NCI-H1092 treated with DMSO at 0.1 percent for 48 hours (cell line): ENCODE data around the gene JPH4.
"Not testable (repeated sequence)": the region's sequence is repeated elsewhere in the genome, so short reads cannot be mapped to it uniquely, and the experiment has no call there.

ENCODE experiments used
- DNase-seq: peaks from one replicate; lab custom pipeline; 2025; lab: John Stamatoyannopoulos, UW

The JPH4 gene

DNA sequence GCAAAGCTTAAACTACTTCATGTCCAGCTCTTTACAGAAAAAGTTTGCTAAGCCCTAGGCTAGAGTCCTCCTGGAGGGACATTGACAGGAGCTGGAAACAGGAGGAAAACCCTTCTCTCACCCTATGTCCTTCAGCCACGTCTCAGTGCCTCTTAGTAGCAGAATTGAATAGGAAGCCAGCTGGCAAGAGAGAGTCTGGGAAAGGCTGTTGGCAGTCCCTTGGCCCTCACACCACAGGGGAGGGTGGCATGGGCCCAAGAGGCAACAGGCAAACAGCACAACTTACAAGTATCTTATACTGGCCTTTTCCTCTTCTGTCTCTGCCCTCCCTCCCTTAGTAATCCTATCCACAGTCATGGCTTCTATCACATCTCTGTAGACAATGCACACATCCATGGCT, 29.9 kb upstream of the JPH4 start:
- DNase-seq, result no peak

DNA sequence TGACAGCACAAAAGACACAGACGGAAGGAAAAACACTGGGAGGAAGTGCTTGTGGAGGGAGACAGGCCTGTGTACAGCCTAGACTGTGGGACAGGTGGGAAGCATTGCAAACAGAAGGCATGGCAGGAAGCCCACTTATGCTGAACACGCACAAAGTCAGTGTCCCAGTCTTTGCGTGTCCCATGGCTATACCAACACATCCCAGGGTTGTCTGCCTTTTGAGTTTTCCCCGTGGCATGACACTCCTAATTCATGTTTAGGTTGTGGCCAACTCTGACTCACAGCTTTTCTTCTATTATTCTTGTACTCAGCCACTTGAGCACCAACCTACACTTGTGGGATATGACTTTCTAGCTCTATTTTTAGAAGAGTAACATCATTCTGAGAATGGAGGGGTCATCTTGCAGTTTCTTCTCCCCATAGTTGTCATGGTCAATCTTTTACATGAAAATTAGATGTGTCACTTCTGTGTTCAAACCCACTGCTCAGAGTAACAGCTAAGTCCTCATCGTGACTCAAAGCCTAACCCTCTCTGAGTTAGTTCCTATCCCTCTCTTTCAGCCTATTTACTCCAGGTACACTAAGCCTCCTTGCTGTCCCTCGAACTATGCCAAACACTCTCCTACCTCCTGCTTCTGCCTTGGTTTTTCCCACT, 27.5 kb upstream of the JPH4 start:
- DNase-seq, result no peak

DNA sequence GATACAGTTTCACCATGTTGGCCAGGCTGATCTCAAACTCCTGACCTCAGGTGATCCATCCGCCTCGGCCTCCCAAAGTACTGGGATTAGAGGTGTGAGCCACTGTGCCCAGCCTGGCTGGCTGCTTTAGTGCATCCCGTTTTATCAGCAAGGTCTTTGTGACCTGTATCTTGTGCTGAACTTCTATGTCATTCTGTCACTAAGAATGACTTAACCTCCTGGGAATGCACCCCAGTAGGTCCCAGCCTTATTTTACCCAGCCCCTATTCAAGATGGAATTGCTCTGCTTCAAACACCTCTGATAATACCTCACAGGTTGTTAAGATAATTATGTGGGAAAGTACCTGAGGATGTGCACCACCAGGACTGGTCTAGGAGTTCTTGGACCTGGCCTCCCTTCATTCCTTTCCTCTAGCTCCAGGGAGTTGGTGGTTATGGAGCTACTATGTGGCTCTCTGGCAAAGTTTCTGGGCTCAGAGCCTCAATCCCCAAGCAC, 26.1 kb upstream of the JPH4 start:
- no peak for DNase-seq

DNA sequence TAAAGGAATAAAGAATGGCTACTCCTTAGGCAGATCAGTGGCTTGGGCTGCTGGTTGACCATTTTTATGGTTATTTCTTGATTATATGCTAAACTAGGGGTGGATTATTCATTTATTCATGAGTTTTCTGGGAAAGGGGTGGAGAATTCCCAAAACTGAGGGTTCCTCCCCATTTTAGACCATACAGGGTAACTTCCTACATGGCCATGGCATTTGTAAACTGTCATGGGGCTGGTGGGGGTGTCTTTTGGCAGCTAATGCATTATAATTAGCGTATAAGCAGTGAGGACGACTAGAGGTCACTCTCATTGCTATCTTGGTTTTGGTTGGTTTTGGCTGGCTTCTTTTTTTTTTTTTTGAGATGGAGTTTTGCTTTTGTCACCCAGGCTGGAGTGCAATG, 25.6 kb upstream of the JPH4 start:
- DNase-seq, result no peak

DNA sequence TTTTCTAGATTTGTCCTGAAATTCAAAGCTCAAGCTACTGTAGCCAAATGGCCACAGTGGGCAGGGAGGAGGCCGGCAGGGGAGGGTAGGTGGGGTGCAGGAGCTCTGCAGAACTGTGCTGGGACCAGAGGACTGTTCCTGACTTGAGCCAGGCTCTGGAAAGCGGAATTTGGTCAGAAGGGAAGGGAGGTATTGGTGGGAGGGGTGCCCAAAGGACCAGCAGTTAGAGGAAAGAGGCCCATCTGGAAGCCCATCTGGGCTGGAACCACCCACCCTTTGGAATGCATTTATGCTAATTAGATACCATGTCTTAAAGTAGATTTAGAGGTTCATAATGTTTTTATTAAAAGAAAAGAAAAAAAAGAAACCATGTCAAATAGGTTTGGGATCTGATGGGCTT, 24.5 kb upstream of the JPH4 start:
- DNase-seq, result no peak

DNA sequence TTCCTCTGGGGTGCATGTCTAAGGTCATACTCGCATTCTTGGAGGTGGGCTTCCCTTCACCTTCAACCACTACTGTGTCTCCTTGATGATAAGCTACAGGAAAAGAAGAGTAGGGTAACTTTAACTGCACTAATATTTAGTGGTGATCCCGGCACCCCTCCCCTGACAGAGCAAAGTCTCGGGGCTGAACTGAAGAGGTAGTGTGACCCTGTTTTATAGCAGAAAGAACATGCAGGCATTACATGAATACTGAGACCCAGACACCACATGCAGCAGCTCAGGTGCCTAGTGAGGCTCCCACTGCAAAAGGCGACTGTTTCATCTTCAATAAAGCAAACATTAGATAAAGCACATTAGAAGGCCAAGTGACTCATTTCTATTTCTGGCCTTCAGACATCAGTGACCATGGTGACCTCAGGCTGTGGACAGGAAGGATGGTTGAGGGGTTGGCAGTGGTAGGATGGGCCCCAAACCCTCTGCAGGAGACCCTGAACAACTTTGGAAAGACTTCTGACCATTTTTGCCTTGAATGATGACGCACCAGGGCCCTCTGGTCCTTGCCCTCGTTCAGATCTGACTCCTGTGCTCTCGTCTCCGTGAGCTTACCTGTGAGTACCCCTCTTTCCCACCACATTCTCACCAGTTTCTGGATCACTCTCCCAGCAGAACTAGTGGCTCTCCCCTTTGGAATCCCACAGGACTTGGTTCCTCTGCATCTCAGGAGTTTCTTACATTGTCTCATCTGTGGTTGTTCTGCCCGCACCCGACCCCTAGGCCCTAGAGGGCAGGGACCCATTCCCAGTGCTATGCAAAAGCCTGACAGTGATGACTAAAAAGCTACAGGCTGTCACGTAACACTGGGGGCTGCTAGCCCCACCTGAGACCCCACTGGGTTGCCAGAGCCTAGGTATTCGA, 23.8 kb upstream of the JPH4 start:
- DNase-seq, result no peak

DNA sequence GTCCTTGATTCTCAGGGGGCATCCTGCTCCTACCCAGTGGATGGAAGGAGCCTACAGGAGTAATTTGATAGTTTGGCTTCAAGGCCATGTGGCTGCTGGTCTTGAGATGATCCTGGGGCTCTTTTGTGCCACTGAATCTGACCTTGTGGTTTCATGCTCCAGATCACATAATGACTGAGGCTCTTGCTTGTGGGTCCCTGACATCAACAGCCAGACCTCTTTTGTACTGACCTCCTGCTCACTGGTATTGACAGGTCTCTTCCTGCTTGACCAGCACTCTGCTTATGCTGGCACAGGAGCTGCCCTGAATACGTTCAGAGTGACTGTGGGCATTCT, 23.2 kb upstream of the JPH4 start:
- DNase-seq, result no peak

DNA sequence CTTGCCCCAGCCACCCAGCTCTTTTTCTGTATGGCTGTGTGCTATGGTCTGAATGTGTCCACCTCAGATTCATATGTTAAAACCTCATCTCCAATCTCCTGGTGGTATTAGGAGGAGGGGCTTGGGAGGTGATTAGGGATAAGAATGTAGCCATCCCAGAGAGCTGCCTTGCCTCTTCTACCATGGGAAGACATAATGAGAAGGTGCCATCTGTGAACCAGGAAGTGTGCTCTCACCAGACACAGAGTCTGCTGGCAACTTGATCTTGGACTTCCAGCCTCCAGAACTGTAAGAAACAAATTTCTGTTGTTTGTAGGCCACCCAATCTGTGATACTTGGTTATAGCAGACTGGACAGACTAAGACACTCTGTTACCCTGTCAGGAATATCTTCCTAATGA, 22.8 kb upstream of the JPH4 start:
- no peak for DNase-seq

DNA sequence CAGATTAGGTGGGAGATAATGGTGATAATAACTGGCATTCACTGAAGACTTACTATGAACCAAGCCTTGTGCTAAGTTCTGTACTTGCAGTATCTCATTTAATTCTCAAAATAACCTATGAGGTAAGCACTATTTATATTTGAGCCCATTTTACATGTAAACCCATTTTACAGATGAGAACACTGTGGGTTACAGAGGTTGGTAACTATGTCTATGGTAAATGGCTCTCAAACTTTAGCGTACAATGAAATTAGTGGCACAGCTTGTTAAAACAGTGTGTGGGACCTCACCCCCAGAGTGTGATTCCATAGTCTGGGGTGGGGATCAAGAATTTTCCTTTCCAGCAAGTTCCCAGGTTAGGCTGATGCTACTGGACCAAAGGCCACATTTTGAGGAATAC, 22.2 kb upstream of the JPH4 start:
- DNase-seq, result no peak

DNA sequence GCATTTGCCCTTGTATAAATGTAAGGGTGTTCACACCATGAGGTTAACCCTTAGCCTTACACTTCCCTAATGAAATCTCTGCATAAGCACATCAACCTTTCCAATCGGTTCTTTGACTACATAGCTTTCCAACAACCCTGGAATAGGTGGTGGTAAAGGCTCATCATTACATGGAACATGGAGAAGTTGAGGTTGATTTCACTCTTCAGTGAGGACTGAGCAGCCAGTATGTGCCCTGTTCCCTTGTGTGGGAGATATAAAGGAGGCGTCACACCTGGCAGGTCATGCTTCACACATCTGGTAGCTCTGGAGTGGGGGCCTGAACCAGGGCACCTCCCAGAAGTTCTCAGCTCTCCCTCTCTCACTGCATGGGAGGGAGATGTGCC, 21.7 kb upstream of the JPH4 start:
- DNase-seq, result no peak

DNA sequence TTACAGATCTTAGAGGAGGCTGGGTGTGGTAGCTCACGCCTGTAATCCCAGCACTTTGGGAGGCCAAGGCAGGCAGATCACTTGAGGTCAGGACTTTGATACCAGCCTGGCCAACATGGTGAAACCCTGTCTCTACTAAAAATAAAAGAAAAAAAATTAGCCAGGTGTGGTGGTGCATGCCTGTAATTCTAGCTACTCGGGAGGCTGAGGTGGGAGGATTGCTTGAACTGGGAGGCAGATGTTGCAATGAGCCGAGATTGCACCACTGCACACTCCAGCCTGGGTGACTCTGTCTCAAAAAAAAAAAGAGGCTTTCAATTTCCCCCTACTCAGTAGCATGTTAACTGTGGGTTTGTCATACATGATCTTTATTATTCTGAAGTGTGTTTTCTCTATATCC, 15.6 kb upstream of the JPH4 start:
- not testable (repeated sequence) for DNase-seq

DNA sequence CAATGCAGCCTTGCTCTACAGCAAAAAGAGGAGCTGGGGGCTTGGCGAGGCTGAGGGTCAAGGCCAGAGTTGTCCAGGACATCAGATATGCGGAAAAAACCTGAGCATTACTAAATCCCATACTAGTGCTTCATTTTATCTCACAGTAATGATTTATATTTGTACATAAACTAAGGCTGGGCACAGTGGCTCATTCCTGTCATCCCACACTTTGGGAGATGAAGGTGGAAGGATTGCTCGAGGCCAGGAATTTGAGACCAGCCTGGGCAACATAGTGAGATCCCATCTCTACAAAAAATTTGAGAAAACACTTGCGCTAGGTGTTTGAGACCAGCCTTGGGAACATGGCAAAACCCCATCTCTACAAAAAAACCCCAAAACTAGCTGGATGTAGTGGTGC, 11.6 kb upstream of the JPH4 start:
- DNase-seq, result no peak

DNA sequence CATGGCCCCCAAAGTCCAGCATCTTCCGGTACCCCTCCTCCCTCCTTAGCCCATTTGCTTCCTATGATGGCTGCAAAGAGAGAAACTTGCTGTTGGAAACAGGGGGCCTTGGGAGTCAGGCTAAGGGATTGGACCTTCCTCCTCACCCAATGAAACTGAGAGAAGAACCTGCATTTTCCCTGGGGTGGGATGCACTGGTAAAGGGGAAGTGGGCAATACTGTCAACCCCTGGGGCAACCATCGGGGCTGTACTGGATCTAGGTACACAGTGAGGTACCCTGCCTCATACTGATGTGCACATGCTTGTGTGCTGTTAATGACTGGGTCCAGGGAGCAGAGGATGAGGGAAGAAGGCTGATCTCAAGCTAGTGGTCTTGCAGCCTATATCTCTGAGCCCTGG, 11.0 kb upstream of the JPH4 start:
- no peak for DNase-seq

DNA sequence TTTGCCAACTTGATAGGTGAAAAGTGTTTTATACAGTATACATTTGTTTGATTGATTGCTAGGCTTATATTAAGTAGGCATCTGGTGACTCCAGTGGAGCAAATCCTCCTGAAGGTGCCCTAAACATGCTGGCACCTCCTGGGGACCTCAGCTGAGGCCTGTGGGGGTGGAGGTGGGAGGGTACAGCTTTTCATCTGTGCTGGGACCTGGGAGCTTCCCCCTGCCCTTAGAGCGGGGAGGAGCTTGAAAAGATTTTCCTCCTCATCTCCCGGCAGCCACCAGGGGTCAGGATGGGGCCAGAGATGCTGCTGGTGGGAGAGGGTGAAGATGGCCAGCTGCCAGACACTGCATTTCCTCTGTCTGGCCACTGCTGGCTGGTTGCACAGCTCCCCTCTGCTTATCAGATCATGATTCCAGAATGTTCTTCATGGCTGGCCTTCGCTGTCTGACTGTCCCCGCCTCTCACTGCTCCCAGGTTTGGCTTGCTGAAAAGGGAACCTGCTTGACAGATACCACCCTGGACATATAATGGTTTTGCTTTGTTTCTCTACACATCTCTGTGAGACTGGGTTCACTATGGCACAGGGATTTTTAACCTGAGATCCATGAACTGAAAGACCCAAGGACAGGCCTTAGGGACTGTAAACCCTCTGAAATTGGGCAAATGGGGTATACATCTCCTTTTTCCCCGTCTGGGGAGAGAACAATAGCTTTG, 10.5 kb upstream of the JPH4 start:
- DNase-seq, result peak; percentile 92

DNA sequence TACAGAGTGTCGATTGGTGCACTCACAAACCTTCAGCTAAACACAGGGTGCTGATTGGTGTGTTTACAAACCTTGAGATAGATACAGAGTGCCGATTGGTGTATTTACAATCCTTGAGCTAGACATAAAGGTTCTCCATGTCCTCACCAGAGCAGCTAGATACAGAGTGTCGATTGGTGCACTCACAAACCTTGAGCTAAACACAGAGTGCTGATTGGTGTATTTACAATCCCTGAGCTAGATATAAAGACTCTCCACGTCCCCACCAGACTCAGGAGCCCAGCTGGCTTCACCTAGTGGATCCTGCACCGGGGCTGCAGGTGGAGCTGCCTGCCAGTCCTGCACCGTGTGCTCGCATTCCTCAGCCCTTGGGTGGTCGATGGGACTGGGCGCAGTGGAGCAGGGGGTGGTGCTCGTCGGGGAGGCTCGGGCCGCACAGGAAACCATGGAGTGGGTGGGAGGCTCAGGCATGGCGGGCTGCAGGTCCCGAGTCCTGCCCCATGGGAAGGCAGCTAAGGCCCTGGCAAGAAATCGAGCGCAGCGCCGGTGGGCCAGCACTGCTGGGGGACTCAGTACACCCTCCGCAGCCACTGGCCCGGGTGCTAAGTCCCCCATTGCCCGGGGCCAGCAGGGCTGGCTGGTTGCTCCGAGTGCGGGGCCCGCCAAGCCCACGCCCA, 6.1 kb upstream of the JPH4 start:
- DNase-seq, result not testable (repeated sequence)

DNA sequence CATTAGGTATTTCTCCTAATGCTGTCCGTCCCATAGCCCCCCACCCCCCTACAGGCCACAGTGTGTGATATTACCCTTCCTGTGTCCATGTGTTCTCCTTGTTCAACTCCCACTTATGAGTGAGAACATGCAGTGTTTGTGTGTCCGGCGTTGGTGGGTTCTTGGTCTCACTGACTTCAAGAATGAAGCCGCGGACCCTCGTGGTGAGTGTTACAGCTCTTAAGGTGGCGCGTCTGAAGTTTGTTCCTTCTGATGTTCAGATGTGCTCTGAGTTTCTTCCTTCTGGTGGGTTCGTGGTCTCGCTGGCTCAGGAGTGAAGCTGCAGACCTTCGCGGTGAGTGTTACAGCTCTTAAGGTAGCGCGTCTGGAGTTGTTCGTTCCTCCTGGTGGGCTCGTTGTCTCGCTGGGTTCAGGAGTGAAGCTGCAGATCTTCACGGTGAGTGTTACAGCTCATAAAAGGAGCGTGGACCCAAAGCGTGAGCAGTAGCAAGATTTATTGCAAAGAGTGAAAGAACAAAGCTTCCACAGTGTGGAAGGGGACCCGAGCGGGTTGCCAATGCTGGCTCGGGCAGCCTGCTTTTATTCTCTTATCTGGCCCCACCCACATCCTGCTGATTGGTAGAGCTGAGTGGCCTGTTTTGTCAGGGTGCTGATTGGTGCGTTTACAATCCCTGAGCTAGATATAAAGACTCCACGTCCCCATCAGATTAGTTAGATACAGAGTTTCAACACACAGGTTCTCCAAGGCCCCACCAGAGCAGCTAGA, 5.4 kb upstream of the JPH4 start:
- not testable (repeated sequence) for DNase-seq

DNA sequence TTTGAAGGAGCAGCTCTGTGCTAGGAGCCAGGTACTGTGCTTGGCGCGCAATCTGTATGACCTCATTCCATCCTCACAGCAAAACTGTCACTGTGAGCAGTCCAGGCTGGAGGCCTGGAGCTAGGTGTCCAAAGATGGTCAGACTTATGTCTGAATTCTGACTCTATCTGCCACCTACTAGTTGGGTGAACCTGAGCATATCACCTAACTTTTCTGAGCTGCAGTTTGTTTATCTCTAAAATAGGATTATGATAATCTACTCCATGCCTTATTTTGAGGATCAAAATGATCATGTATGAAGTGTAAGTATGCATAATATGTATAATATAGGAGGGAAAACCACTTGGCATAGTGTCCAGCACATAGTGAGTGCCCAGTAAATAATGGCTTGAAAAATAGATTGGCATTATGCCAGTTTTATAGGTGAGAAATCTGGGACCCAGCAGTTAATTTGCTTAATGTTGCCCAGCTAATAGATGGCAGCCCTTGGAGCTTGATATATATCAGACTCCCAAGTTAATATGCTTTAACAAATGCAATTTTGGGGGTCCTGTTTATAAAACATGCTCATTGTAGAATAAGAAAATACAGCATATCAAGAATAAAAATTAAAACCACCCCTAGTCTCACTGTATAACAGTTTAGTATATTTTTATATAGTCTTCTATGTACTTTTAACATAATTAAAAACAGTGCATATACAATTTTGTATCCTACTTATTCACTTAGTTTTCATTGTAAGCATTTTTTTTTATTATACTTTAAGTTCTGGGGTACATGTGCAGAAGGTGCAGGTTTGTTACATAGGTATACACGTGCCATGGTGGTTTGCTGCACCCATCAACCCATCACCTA, 4.5 kb upstream of the JPH4 start:
- DNase-seq, result no peak

DNA sequence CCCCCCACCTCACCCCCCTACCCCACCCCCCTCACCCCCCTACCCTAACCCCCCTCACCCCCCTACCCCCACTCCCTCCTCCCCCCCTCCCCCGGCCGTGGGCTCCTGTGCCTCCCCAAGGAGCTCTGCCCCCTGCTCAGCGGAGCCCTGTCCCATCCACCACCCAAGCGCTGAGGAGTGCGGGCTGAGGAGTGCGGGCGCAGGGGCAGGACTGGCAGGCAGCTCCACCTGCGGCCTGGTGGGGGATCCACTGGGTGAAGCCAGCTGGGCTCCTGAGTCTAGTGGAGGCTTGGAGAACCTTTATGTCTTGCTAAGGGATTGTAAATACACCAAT, 2.3 kb upstream of the JPH4 start:
- no peak for DNase-seq

DNA sequence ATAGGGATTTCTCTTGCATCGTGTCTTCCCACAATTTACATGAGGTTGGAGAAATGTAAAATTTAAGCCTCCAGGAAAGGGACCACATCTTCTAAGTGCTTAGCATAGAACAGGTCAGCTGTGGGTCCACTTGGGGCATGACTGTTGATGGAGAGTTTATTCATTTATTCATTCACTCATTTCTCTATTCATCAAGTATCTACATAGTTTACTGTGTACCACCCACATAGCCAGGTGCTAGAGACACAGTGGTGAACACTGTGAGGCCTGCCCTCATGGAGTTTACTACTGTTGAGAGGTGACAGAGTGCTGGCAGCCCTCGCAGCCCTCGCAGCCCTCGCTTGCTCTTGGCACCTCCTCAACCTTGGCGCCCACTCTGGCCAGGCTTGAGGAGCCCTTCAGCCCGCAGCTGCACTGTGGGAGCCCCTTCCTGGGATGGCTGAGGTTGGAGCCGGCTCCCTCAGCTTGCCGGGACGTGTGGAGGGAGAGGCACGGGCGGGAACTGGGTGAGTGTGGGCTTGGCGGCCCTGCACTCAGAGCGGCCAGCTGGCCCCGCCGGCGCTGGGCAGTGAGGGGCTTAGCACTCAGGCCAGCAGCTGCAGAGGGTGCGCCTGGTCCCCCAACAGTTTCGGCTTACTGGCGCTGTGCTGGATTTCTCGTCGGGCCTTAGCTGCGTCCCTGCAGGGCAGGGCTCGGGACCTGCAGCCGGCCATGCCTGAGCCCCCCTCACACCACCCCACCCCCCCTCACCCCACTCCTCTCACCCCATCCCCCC, 1.7 kb upstream of the JPH4 start:
- DNase-seq, result no peak

DNA sequence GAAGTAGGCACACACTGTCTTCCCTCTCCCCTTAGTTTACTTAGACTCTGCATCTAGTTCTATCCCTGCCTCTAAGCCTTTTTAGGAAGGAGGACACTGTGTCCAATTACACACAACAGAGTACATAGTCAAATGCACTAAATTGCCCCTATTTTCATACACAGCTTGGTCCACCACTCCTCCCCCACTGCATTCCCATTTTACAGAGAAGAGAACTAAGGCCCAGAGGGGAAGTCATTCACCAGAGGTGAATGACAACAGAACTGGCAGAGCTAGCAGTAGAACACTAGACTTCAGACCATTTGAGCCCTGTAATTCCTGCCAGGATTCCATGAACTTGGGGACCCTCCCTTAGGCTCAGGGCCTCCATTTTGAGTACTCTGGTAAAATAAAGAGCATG, 1.1 kb upstream of the JPH4 start:
- no peak for DNase-seq
